ENCODE measurements around the gene SNAI1. TPM values are rescaled to one million over a fixed set of nuclear protein-coding genes. Genes with fewer than 3 reads are reported as not detected.
A peak's percentile ranks its signal among the peaks of the same experiment; 100 is the strongest.

SNAI1 gene
- total RNA-seq, 2 experiments from 2014 or later: 0.31 TPM; not detected in 1

- Mint-ChIP-seq H3K4me1 (ENCODE audit: low read depth) (peaks cover 20% of the 10 kb centered on the region), H3K27me3 (ENCODE audit: low read depth) (peaks cover 3% of the 10 kb centered on the region), H3K9me3 (no peaks in the 10 kb centered on the region), H3K4me3 (peak overlapping the region; percentile 48), H3K36me3 (ENCODE audit: low read depth) (no peaks in the 10 kb centered on the region), H3K27ac (no peak overlapping the region)
- intact Hi-C loops (cut with micrococcal nuclease): loop anchor here (5.0 to 10.0 kb wide), 2 partner anchors 104 to 482 kb away; no protein-coding TSS in a partner anchor
- no peak for DNase-seq
- CTCF ChIA-PET: interaction anchor here (0.7 to 9.5 kb wide), 3 partner anchors 87 to 206 kb away, joined by 3 to 248 read pairs (median 4); no protein-coding TSS in a partner anchor
These were observed 505 bp downstream of the SNAI1 start for GRCh38 chr20:49983123-49983847.

GRCh38 chr20:49983848-49984408 lies 1.1 kb downstream of the SNAI1 start:
- H3K9me3 Mint-ChIP-seq: no peaks in the 10 kb centered on the region
- intact Hi-C loops (cut with micrococcal nuclease): loop anchor here (5.0 to 10.0 kb wide), 2 partner anchors 103 to 481 kb away; no protein-coding TSS in a partner anchor
- peaks cover 3% of the 10 kb centered on the region for H3K27me3 Mint-ChIP-seq (ENCODE audit: low read depth)
- DNase-seq: no peak
- peak overlapping the region; percentile 48 for H3K4me3 Mint-ChIP-seq
- CTCF ChIA-PET: interaction anchor here (1.3 to 9.5 kb wide), 2 partner anchors 86 to 186 kb away, joined by 3 to 248 read pairs; no protein-coding TSS in a partner anchor
- H3K27ac Mint-ChIP-seq: no peak overlapping the region
- peaks cover 20% of the 10 kb centered on the region for H3K4me1 Mint-ChIP-seq (ENCODE audit: low read depth)
- H3K36me3 Mint-ChIP-seq (ENCODE audit: low read depth): no peaks in the 10 kb centered on the region

DNA sequence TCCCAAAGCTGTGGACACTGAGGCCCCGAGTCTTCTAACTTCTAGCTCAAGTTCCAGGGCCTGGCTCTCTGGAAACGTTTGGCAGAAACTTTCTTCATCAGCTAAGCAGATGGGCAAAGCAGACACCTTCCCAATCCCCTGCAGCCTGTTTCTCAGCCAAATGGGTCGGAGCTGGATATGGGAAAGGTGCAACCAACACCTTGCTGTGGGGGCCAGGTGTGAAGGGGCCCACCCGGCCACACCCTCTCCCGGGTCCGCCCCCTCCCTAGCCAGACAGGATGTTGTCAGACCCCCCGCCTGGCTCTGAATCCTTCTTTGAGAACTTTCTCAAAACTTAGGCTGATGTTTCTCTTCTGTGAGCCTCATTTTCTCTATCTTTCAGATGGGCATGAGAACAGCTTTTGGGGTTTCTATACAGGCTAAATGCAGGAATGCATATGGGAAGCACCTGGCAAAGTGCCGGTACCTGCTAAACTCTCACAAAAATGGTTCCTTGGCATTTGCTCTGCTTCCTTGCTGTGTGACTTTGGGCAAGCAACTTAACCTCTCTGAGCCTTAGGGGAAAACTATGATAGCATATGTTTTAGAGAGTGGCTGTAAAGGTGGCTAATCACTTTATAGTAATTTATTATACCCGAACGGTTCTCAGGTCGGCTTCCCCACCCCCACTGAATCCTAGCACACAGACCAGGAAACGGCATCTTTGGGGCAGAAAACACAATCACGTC lies 1.8 kb downstream of the SNAI1 start:
- Mint-ChIP-seq H3K36me3 (ENCODE audit: low read depth) (no peaks in the 10 kb centered on the region), H3K27ac (no peak overlapping the region), H3K27me3 (ENCODE audit: low read depth) (peaks cover 3% of the 10 kb centered on the region), H3K4me3 (no peak overlapping the region), H3K4me1 (ENCODE audit: low read depth) (peaks cover 18% of the 10 kb centered on the region), H3K9me3 (no peaks in the 10 kb centered on the region)
- DNase-seq: no peak
- intact Hi-C loops (cut with micrococcal nuclease): loop anchor here (5.0 to 10.0 kb wide), 2 partner anchors 103 to 480 kb away; no protein-coding TSS in a partner anchor
- CTCF ChIA-PET: interaction anchor here (1.3 to 9.5 kb wide), 2 partner anchors 86 to 185 kb away, joined by 3 to 248 read pairs; no protein-coding TSS in a partner anchor

- Mint-ChIP-seq H3K9me3 (no peaks in the 10 kb centered on the region), H3K4me3 (no peak overlapping the region), H3K27me3 (ENCODE audit: low read depth) (peaks cover 3% of the 10 kb centered on the region), H3K4me1 (ENCODE audit: low read depth) (peaks cover 18% of the 10 kb centered on the region), H3K36me3 (ENCODE audit: low read depth) (no peaks in the 10 kb centered on the region), H3K27ac (no peak overlapping the region)
- no peak for DNase-seq
- intact Hi-C loops (cut with micrococcal nuclease): loop anchor here (10.0 kb wide), 1 partner anchor 480 kb away; no protein-coding TSS in a partner anchor
- CTCF ChIA-PET: no interaction called here
These were observed 2.4 kb downstream of the SNAI1 start for GRCh38 chr20:49985157-49985556.

DNA sequence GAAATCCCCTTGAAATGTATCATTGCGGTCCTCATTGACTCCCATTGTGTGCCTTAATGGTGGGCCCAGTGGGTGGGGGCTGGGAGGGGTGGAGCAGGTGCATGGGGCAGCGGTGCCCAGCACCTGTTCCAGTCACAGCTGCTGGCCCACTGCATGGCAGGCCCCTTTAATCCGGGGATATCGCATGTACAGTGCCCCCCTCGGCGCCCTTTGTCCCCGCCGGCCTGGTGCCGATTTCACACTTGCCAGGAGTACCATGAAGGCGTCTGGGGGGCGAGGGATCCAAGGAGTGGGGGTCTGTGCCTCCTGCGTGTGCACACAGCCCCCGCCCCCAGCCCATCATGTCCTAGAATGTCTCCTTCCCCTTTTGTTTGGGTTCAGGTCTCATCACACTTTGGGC lies 2.8 kb downstream of the SNAI1 start:
- CTCF ChIA-PET: interaction anchor here (1.2 kb wide), 1 partner anchor 86 kb away, joined by 10 read pairs; no protein-coding TSS in a partner anchor

DNA sequence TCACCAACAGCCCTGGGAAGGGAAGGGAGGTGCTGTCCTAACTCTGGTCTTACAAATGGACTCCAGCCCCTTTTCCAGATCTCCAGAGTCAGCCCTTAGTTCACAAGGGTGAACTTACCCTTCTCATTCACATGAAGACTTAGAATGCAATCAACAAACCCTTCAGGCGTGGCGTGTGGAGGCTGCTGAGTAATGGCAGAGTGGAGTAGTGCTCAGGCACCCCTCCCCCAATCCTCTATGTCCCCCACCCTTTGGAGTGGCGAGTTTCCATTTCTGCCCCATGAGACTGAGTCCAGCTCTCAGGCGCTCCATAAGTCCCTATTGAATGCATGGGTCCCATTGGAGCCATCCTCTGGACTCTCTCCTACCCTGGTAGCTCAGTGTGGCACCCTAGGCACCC lies 3.3 kb downstream of the SNAI1 start:
- Mint-ChIP-seq H3K27me3 (ENCODE audit: low read depth) (peaks cover 3% of the 10 kb centered on the region), H3K36me3 (ENCODE audit: low read depth) (no peaks in the 10 kb centered on the region), H3K4me3 (no peak overlapping the region), H3K4me1 (ENCODE audit: low read depth) (peaks cover 18% of the 10 kb centered on the region), H3K9me3 (no peaks in the 10 kb centered on the region), H3K27ac (no peak overlapping the region)
- CTCF ChIA-PET: interaction anchor here (1.1 to 1.2 kb wide), 3 partner anchors 85 to 193 kb away, joined by 3 to 10 read pairs (median 3); no protein-coding TSS in a partner anchor
- DNase-seq: no peak
- intact Hi-C loops (cut with micrococcal nuclease): loop anchor here (10.0 kb wide), 1 partner anchor 479 kb away; no protein-coding TSS in a partner anchor

More for the DNA sequence above, 2.8 kb downstream of the SNAI1 start:
- Mint-ChIP-seq H3K36me3 (ENCODE audit: low read depth) (no peaks in the 10 kb centered on the region), H3K27ac (no peak overlapping the region), H3K9me3 (no peaks in the 10 kb centered on the region), H3K27me3 (ENCODE audit: low read depth) (peaks cover 3% of the 10 kb centered on the region), H3K4me3 (no peak overlapping the region), H3K4me1 (ENCODE audit: low read depth) (peaks cover 18% of the 10 kb centered on the region)
- no peak for DNase-seq
- intact Hi-C loops (cut with micrococcal nuclease): loop anchor here (10.0 kb wide), 1 partner anchor 479 kb away; no protein-coding TSS in a partner anchor

DNA sequence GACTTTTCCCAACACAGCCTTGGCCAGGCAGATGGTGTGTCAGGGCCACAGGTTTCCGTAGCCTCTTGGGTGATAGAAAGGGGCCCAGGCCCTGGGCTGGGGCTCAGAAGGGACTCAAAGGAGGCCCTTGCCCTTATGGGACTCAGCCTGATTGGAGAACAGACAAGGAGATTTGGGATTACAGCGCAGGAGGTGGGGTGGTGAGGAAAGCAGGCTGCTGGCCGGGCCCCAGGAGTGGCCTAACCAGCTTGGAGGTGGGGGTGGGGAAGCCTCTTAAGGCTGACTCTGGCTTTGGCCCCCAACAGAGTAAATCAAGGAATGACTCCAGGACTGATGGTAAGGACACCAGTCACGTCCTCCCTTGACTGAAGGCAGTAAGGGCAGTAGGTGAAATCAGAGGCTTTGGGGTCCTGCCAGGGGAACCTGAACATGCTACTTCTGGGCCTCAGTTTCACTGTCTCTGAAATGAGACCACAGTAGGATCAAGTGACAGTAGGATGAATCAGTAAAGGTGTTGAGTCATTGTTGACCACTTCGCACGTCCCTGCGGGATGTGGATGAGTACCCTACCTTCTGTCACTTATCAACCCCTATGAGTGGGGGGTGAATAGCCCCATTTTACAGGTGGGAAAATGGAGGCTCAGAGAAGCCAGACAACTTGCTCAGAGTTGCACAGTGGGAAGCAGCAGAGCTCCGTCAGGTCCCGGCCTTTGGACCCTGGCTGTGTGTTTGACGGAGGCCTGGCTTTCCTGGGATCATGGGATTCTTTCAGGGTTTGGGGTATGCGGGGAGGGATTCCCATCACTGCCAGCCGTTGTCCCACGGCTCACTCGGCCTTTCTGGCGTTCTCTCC lies 4.5 kb downstream of the SNAI1 start:
- DNase-seq: no peak
- Mint-ChIP-seq H3K36me3 (ENCODE audit: low read depth) (no peaks in the 10 kb centered on the region), H3K9me3 (no peaks in the 10 kb centered on the region), H3K4me1 (ENCODE audit: low read depth) (peaks cover 15% of the 10 kb centered on the region), H3K27ac (no peak overlapping the region), H3K4me3 (no peak overlapping the region), H3K27me3 (ENCODE audit: low read depth) (peaks cover under 1% of the 10 kb centered on the region)
- intact Hi-C loops (cut with micrococcal nuclease): loop anchor here (10.0 kb wide), 1 partner anchor 478 kb away; no protein-coding TSS in a partner anchor
- CTCF ChIA-PET: interaction anchor here (1.1 to 1.2 kb wide), 3 partner anchors 84 to 191 kb away, joined by 3 to 10 read pairs (median 3); no protein-coding TSS in a partner anchor

GRCh38 chr20:49987868-49988690 lies 5.3 kb downstream of the SNAI1 start:
- H3K4me3 Mint-ChIP-seq: no peak overlapping the region
- H3K27ac Mint-ChIP-seq: no peak overlapping the region
- DNase-seq: no peak
- no peaks in the 10 kb centered on the region for H3K36me3 Mint-ChIP-seq (ENCODE audit: low read depth)
- no peaks in the 10 kb centered on the region for H3K9me3 Mint-ChIP-seq
- H3K4me1 Mint-ChIP-seq (ENCODE audit: low read depth): peaks cover 10% of the 10 kb centered on the region
- CTCF ChIA-PET: interaction anchor here (2.4 kb wide), 1 partner anchor 10 kb away, joined by 8 read pairs; no protein-coding TSS in a partner anchor
- intact Hi-C loops (cut with micrococcal nuclease): loop anchor here (10.0 kb wide), 1 partner anchor 477 kb away; no protein-coding TSS in a partner anchor
- no peaks in the 10 kb centered on the region for H3K27me3 Mint-ChIP-seq (ENCODE audit: low read depth)

GRCh38 chr20:49989234-49990065 lies 6.7 kb downstream of the SNAI1 start:
- CTCF ChIA-PET: interaction anchor here (0.6 to 2.4 kb wide), 5 partner anchors 11 to 740 kb away, joined by 3 to 8 read pairs (median 6); no protein-coding TSS in a partner anchor
- H3K36me3 Mint-ChIP-seq (ENCODE audit: low read depth): no peaks in the 10 kb centered on the region
- H3K9me3 Mint-ChIP-seq: no peaks in the 10 kb centered on the region
- DNase-seq: no peak
- intact Hi-C loops (cut with micrococcal nuclease): loop anchor here (10.0 kb wide), 1 partner anchor 475 kb away; no protein-coding TSS in a partner anchor
- no peaks in the 10 kb centered on the region for H3K4me1 Mint-ChIP-seq (ENCODE audit: low read depth)
- no peaks in the 10 kb centered on the region for H3K27me3 Mint-ChIP-seq (ENCODE audit: low read depth)
- H3K4me3 Mint-ChIP-seq: no peak overlapping the region
- no peak overlapping the region for H3K27ac Mint-ChIP-seq

DNA sequence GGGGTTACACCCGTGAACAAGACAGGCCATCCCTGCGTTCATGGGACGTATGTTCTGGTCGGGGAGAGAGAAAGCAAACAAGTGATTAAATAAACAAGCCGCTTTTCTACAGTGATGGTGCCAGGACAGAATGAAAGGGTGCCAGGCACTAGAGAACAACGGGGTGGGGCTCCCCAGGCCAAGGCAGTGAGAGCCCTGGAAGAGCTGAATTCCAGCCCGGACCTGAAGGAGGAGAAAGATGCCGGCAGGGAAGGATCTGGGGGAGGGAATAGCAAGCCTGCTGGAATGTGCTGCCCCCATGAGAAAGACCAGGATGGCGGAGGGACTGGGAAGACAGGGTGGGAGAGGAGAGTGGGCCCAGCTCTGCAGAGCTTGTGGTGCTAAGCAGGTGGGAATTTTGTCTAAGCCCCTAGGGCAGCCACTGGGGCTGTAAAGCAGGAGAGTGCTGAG lies 7.5 kb downstream of the SNAI1 start:
- Mint-ChIP-seq H3K4me1 (ENCODE audit: low read depth) (no peaks in the 10 kb centered on the region), H3K9me3 (no peaks in the 10 kb centered on the region), H3K4me3 (no peak overlapping the region), H3K36me3 (ENCODE audit: low read depth) (no peaks in the 10 kb centered on the region), H3K27ac (no peak overlapping the region), H3K27me3 (ENCODE audit: low read depth) (no peaks in the 10 kb centered on the region)
- intact Hi-C loops (cut with micrococcal nuclease): no loop called here
- CTCF ChIA-PET: interaction anchor here (0.6 to 2.4 kb wide), 4 partner anchors 12 to 739 kb away, joined by 3 to 8 read pairs (median 6); no protein-coding TSS in a partner anchor
- no peak for DNase-seq
